ENCODE data around the gene MX1.

GRCh38 chr21:41506611-41507520 is 80.8 kb downstream of the MX1 start:
- TF ChIP-seq POLR2A (IDR thresholded peaks at IDR 0.05) (no peak), CTCF (IDR thresholded peaks at IDR 0.05) (no peak), EP300 (IDR thresholded peaks at IDR 0.05) (no peak)

Data from stomach (tissue), 4 donors.